HAP-1 (cell line): Measurements from ENCODE around the gene STX2.

Experiments used
- DNase-seq, 2 experiments: peaks; one replicate each; pipeline ENCODE4 v3.0.0-alpha.2; 2016 to 2020; ENCODE audit warnings: low spot score in 2 of 2
- H3K27me3 ChIP-seq: fragments of 250-450 bp; sonication (Bioruptor Pico); 2 replicates; pipeline ENCODE4 v1.5.1; 2020; ENCODE audit warnings: low read depth, mild to moderate bottlenecking, moderate library complexity
- H3K36me3 ChIP-seq: fragments of 250-450 bp; sonication (Bioruptor Pico); replicated peaks from 2 replicates; pipeline ENCODE4 v1.5.1; 2020; ENCODE audit warnings: mild to moderate bottlenecking
- H3K4me1 ChIP-seq: fragments of 250-450 bp; sonication (Bioruptor Pico); 2 replicates; pipeline ENCODE4 v1.5.1; 2020; ENCODE audit warnings: mild to moderate bottlenecking
- H3K4me3 ChIP-seq: fragments of 250-450 bp; sonication (Bioruptor Pico); 2 replicates; pipeline ENCODE4 v1.5.1; 2020; ENCODE audit warnings: mild to moderate bottlenecking, moderate library complexity
- H3K9me3 ChIP-seq: fragments of 250-450 bp; sonication (Bioruptor Pico); 2 replicates; pipeline ENCODE4 v1.5.1; 2020; ENCODE audit warnings: mild to moderate bottlenecking, moderate library complexity
- in situ Hi-C: fragments of 300-500 bp; cut with MboI; formaldehyde crosslinking; loops from 3 replicates; pipeline ENCODE4 v1.14.3; 2020; ENCODE audit warnings: low sequenced_read_pairs, inconsistent platforms, mixed read lengths

STX2 gene

DNA sequence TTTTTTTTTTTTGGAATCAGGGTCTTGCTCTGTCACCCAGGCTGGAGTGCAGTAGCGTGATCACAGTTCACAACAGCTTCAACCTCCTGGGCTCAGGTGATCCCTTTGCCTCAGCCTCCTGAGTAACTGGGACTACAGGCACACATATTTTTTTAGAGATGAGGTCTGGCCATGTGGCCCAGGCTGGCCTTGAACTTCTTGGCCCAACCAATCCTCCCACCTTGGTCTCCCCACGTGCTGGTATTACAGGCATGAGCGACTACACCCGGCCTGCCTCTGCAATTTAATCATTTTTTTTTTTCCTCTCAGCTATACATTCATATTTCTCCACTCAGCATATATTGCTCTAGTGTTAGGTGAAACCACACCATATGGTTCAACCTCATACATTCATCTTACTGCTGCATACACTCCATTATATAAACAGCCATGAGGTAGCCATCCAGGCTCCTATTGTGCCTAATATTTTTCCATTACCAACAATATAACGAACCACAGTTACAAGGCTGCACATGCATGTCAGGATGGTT is 7.1 kb downstream of the STX2 start:
- H3K4me1 ChIP-seq, result no peaks in the 10 kb centered on the region
- no peaks in the 10 kb centered on the region for H3K36me3 ChIP-seq
- H3K4me3 ChIP-seq, result no peak overlapping the region
- no peaks in the 10 kb centered on the region for H3K27me3 ChIP-seq
- no peak for DNase-seq
- H3K9me3 ChIP-seq, result no peaks in the 10 kb centered on the region
- in situ Hi-C loops, result no loop called here

DNA sequence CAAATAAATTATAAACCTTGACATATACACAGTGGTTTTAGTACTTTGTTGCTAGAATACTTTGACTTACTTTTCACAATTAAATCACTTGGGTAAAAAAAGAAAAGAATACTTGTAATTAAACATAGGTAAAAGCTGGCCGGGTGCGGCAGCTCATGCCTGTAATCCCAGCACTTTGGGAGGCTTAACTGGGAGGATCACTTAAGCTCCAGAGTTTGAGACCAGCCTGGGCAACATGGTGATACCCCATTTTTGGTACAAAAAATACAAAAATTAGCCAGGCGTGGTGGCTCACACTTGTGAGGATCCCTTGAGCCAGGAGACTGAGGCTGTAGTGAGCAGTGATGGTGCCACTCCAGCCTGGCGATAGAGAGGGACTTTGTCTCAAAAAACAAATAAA is 7.8 kb downstream of the STX2 start:
- H3K4me3 ChIP-seq, result no peak overlapping the region
- H3K4me1 ChIP-seq, result no peaks in the 10 kb centered on the region
- H3K27me3 ChIP-seq, result no peaks in the 10 kb centered on the region
- in situ Hi-C loops, result no loop called here
- no peaks in the 10 kb centered on the region for H3K9me3 ChIP-seq
- peaks cover 3% of the 10 kb centered on the region; the same call in 1 of the 2 replicates for H3K36me3 ChIP-seq
- DNase-seq, result no peak

DNA sequence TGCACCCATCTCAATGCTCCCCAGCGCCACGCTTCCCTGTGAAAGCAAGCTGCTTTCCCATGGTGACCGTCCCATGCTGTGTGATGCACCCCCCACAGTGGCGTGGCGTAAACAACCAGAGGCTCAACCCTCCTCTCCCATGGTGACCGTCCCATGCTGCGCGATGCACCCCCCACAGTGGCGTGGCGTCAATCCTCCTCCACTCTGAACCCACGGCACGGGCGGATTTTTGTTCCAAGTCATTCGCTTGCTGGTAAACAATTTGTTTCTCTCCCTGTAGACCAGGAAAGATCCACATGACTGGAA is 8.9 kb downstream of the STX2 start:
- no peaks in the 10 kb centered on the region for H3K9me3 ChIP-seq
- no peak for DNase-seq
- no peak overlapping the region for H3K4me3 ChIP-seq
- no peaks in the 10 kb centered on the region for H3K4me1 ChIP-seq
- in situ Hi-C loops, result no loop called here
- H3K36me3 ChIP-seq, result peaks cover 8% of the 10 kb centered on the region; the same call in 1 of the 2 replicates
- no peaks in the 10 kb centered on the region for H3K27me3 ChIP-seq

DNA sequence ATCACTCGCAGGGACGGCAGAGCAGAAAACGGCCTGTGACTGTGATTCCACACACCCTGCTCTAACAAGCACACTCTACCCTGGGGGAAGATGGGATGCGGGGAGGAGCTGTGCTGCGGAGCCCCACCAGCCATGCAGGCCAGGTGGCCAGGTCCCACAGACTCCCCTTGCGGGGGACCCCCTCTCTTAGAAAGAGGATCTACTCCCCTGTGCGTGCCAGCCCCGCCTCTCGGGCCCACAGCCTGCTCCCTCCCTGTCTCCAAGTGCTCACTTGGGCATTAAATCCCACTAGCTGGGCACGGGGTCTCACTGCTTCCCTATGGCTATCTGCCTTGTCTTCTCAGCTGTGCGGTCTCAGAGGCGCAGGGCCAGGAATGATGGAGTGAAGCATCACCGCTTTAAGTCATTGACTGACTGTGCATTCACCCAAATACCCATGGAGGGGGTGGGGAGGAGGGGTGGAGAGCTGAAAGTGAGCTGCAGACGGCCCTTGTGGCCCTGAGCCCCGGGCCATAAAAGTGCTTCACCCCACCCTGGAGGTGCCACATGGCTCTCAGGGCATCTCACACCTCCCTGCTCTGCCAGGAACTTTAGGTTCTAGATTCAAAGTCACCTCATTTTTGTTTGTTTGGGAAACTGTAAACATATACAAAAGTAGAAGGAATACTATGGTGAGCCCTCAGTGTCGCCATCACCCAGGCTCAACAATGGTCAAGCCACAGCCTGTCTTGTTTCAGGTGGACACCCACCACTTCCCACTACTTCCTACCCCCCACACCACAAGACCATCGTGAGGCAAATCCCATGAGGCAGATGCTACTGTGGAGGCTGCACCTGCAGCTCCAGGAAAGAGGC is 9.4 kb downstream of the STX2 start:
- Histone ChIP-seq H3K36me3 (peaks cover 8% of the 10 kb centered on the region; the same call in 1 of the 2 replicates), H3K4me1 (no peaks in the 10 kb centered on the region), H3K27me3 (no peaks in the 10 kb centered on the region), H3K4me3 (no peak overlapping the region), H3K9me3 (no peaks in the 10 kb centered on the region)
- in situ Hi-C loops, result no loop called here
- DNase-seq, result no peak

DNA sequence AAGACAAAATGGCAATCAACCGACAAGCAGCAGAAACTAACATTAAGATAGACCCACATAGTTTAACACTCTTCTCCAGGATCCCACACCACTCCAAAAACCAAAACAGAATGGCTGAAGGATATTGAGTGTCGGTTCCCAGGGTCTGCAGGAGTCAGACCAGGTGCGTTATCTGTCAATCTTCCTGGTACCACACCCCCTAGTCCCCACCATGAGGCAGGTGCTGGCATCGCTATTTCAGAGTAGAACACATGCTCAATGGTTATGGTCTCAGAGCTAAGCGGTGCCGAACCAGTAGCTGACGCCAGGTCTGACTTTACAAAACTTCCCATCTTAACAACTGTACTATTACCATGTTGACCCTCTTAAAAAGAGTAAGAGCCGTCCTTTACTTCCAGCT is 10.2 kb downstream of the STX2 start:
- no peak overlapping the region for H3K4me3 ChIP-seq
- in situ Hi-C loops, result no loop called here
- no peaks in the 10 kb centered on the region for H3K9me3 ChIP-seq
- H3K36me3 ChIP-seq, result peaks cover 8% of the 10 kb centered on the region; the same call in 1 of the 2 replicates
- DNase-seq, result no peak
- H3K27me3 ChIP-seq, result no peaks in the 10 kb centered on the region
- no peaks in the 10 kb centered on the region for H3K4me1 ChIP-seq

DNA sequence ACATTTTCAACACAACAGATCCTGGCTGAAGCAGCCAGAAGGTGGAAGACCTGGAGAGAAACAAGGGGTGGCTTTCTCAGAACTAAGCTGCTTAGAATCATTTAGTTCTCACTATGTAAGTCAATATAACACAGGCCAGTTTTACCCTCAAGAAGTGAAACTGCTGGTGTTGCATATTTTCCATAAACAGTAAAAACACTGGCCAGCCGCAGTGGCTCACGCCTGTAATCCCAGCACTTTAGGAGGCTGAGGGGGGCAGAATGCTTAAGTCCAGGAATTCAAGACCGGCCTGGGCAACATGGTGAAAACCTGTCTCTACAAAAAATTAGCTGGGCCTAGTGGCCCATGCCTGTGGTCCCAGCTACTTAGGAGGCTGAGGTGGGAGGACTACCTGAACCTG is 11.6 kb downstream of the STX2 start:
- in situ Hi-C loops, result no loop called here

DNA sequence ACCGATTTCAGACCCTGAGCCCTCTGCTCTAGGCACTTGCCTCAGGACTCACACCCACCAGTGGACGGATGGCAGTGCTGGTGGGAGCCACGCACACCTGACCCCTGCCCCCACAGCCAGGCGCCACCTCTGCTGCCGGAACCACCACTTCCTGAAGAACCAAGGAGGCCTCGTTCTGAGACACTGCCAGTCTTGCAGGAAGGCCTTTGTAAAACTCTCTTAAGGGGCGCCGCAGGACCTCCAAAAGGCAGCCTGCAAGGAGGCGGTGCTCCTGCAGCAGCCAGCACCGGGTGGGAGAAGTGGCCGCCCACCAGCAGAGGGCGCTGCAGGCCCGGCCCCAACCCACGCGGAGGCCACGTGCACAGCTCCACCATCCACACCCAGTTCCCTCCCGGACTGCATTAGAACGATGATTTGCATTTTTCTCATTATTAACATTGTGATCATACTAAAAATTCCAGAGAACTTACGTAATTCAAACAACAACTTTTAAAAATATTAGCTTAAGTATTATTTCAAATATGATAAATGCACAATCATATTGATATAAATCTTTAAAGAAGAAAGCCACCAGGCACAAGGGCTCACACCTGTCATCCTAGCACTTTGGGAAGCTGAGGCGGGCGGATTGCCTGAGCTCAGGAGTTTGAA is 12.8 kb downstream of the STX2 start:
- peak; percentile 53 to 80 for DNase-seq
- no peak overlapping the region for H3K4me3 ChIP-seq
- in situ Hi-C loops, result no loop called here
- no peaks in the 10 kb centered on the region for H3K4me1 ChIP-seq
- H3K36me3 ChIP-seq, result peaks cover 19% of the 10 kb centered on the region
- no peaks in the 10 kb centered on the region for H3K27me3 ChIP-seq
- H3K9me3 ChIP-seq, result no peaks in the 10 kb centered on the region

More for the DNA sequence above, 11.6 kb downstream of the STX2 start:
- H3K36me3 ChIP-seq, result peaks cover 15% of the 10 kb centered on the region
- no peaks in the 10 kb centered on the region for H3K9me3 ChIP-seq
- no peaks in the 10 kb centered on the region for H3K4me1 ChIP-seq
- no peaks in the 10 kb centered on the region for H3K27me3 ChIP-seq
- no peak overlapping the region for H3K4me3 ChIP-seq
- no peak for DNase-seq

DNA sequence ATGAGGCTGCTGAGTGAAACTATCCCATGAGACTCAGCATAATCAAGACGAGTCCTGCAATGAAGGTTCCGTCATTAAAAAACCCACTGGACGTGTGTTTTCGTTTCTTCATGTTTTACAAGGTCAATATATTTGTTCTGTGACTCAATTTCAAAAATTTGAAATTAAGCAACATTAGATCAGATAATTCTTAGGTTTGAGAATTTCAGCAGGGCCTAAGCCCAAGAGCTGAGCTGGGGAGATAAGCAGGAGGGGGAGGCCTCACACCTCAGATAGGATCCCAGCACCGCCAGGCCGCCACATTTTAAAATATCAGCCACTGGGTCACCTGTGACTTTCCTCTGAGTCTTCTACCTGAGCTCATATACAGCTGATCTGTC is 13.3 kb downstream of the STX2 start:
- in situ Hi-C loops, result no loop called here

DNA sequence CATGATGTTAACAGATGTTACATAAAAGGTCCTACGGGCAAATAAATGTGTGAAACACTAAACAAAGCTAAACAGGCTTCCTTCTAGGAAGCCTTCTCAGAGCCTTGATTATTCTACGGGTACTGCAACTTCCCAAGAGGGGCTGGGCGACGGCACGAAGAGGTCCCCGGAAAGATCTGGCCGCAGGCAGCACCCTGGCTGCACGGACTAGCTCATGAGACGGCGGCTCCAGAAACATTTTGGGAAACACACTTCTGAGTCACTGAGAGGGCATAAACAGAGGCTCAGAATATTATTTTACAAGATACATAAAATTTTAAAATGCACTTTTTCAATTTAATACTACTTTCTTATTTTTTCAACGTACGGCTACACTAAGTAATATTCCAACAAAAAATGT is 19.4 kb downstream of the STX2 start:
- Histone ChIP-seq H3K27me3 (no peaks in the 10 kb centered on the region), H3K4me1 (peaks cover 4% of the 10 kb centered on the region; the same call in 1 of the 2 replicates)
- in situ Hi-C loops, result no loop called here

More for the DNA sequence above, 13.3 kb downstream of the STX2 start:
- Histone ChIP-seq H3K9me3 (no peaks in the 10 kb centered on the region), H3K27me3 (no peaks in the 10 kb centered on the region), H3K36me3 (peaks cover 22% of the 10 kb centered on the region), H3K4me1 (no peaks in the 10 kb centered on the region), H3K4me3 (no peak overlapping the region)
- DNase-seq, result no peak

DNA sequence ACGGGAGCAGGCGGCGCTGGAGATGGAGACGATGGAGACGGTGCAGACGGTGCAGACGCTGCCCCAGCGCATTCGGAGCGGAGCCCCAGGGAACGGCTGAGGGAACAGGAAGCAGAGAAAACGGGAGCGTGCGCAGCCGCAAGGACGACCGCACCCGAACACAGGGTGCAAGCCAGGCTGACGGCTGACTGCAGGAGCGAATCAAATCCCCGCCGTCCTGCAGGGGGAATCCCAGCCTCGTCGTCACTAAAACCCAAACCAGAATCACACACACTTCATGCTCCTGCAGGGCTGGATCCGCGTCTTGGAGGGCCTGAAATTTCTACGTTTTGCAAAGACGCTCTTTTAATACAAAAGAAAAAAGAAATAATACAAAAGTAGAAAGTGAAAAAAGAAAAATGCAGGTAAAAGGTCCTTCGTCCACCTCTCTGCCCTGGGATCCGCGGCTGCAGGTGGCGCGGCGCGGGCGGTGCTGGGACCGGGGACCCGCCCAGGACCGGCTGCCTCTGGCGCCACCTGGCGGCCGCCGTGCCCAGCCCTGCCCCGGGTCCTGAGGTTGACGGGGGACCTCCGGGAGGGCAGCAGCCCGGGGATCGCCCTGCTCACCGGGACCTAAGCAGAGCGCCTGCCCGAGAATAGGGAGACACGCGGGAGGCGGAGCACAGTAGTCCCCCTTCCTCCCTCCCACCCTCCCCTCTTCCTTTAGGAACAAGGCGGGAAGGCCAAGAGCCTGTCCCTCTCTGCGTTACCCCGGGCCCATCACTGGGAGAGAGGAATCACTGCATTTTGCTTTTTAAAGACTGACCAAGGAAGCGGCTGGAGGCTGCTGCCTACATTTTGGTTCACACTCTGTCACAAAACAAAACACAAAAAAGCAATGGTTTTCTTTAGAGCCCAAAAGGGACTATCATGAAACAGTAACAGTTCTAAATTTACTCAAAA is 20.1 kb downstream of the STX2 start:
- Histone ChIP-seq H3K9me3 (no peaks in the 10 kb centered on the region), H3K4me3 (no peak overlapping the region), H3K36me3 (peaks cover 31% of the 10 kb centered on the region), H3K4me1 (peaks cover 4% of the 10 kb centered on the region; the same call in 1 of the 2 replicates), H3K27me3 (no peaks in the 10 kb centered on the region)
- DNase-seq, result no peak
- in situ Hi-C loops, result no loop called here

More for the DNA sequence above, 19.4 kb downstream of the STX2 start:
- H3K4me3 ChIP-seq, result no peak overlapping the region
- peaks cover 31% of the 10 kb centered on the region for H3K36me3 ChIP-seq
- DNase-seq, result no peak
- H3K9me3 ChIP-seq, result no peaks in the 10 kb centered on the region

DNA sequence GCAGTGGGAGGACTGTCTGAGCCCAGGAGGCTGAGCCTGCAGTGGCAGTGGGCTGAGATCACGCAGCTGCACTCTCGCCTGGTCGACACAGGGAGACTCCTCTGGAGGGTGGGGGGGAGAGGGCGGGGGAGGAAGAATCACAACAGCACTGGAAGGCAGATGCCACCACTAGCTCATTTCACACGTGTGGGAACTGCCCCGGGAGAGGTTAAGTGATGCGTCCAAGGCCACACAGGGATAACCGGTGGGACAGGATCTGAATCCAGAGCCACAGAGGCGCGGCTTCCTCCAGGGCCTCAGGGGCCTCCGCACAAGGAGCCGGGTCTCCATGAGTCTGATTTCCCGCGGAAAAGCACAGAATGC is 20.8 kb downstream of the STX2 start:
- Histone ChIP-seq H3K9me3 (no peaks in the 10 kb centered on the region), H3K27me3 (no peaks in the 10 kb centered on the region), H3K4me1 (peaks cover 4% of the 10 kb centered on the region; the same call in 1 of the 2 replicates), H3K4me3 (no peak overlapping the region), H3K36me3 (peaks cover 26% of the 10 kb centered on the region)
- no peak for DNase-seq
- in situ Hi-C loops, result no loop called here

DNA sequence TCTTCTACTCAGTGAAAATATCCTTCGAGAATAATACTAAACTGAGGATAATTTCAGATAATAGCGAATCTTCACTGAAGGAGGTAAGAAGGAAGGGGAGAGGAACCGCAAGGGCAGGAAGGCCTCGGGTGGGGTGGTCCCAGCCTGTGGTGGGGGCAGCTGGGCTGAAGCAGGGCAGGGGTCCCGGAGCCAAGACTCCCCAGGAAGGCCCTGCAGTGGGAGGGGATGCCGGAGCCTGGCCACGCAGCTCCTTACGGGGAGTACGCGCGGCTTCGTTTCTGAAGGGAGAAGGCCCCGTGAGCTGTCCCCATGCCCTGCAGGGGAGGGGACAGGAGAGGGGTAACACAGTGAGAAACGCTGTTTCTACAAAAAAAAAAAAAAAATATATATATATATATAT is 21.2 kb downstream of the STX2 start:
- Histone ChIP-seq H3K27me3 (no peaks in the 10 kb centered on the region), H3K36me3 (peaks cover 25% of the 10 kb centered on the region), H3K4me1 (peaks cover 6% of the 10 kb centered on the region), H3K9me3 (no peaks in the 10 kb centered on the region), H3K4me3 (no peak overlapping the region)
- no peak for DNase-seq
- in situ Hi-C loops, result no loop called here

DNA sequence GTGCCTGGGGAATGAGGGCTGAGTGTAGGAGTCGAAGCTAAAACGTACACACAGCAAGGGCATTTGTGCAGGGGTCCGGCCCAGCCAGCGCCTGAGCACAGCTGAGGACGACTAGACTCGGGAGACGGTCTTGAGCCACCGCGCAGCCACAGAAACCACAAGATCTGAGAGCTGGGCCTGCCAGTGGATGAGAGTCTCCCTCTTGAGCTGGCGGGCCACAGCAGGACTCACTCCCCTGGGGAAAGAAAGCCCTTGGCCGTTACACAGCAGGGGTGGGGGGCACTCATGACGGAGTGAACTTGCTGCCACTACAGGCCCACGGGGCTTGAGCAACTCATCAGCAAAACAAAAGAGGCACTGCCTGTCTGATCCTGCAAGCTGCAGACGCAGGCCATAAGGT is 23.0 kb downstream of the STX2 start:
- DNase-seq, result peak; percentile 17 to 41
- Histone ChIP-seq H3K27me3 (no peaks in the 10 kb centered on the region), H3K4me3 (no peak overlapping the region), H3K4me1 (peaks cover 10% of the 10 kb centered on the region), H3K9me3 (no peaks in the 10 kb centered on the region), H3K36me3 (peaks cover 27% of the 10 kb centered on the region)
- in situ Hi-C loops, result no loop called here
